ENCODE measurements around the gene POLR2L.

POLR2L gene

GRCh38 chr11:862081-862661 lies 19.8 kb upstream of the POLR2L start:
- peaks cover 0 to 32% (median 10%) of the 10 kb centered on the region in 4 donors for H3K4me1 ChIP-seq
- intact Hi-C loops (cut with DNase I; ENCODE audit: low total_unique reads) = no loop called here
- H3K27me3 ChIP-seq = no peaks in the 10 kb centered on the region
- no peaks in the 10 kb centered on the region for H3K9me3 ChIP-seq
- DNase-seq = no peak
- no peak for TF ChIP-seq CTCF (IDR thresholded peaks at IDR 0.05)
- peaks cover 0 to 48% (median 40%) of the 10 kb centered on the region in 3 donors for H3K36me3 ChIP-seq
- no peak overlapping the region for H3K4me3 ChIP-seq
- H3K27ac ChIP-seq = no peak overlapping the region

DNA sequence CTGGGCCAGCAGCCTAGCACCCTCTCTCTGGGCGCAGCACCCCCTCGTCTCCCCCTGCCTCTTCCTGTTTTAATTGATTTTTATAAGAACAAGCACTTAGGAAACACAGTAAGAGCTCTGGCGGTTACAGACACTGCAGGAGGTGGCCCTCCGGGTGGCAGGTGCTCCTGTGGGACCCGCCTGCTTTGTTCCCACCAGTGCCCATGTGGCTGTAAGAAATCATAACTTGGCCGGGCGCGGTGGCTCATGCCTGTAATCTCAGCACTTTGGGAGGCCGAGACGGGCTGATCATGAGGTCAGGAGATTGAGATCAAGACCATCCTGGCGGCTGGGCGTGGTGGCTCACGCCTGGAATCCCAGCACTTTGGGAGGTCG lies 18.8 kb upstream of the POLR2L start:
- Histone ChIP-seq H3K36me3 (peaks cover 0 to 39% (median 30%) of the 10 kb centered on the region in 3 donors), H3K4me1 (peaks cover 0 to 34% (median 10%) of the 10 kb centered on the region in 4 donors), H3K27ac (no peak overlapping the region), H3K4me3 (no peak overlapping the region), H3K9me3 (no peaks in the 10 kb centered on the region), H3K27me3 (no peaks in the 10 kb centered on the region)
- no peak for TF ChIP-seq CTCF (IDR thresholded peaks at IDR 0.05)
- no peak for DNase-seq
- intact Hi-C loops (cut with DNase I; ENCODE audit: low total_unique reads) = no loop called here

GRCh38 chr11:860234-861104 lies 18.1 kb upstream of the POLR2L start:
- Histone ChIP-seq H3K27me3 (no peaks in the 10 kb centered on the region), H3K4me1 (peaks cover 0 to 37% (median 10%) of the 10 kb centered on the region in 4 donors), H3K36me3 (peaks cover 0 to 39% (median 24%) of the 10 kb centered on the region in 3 donors), H3K9me3 (no peaks in the 10 kb centered on the region), H3K27ac (peak overlapping the region in 1 of 2 donors; percentile 9), H3K4me3 (no peak overlapping the region)
- no peak for DNase-seq
- intact Hi-C loops (cut with DNase I; ENCODE audit: low total_unique reads) = no loop called here
- TF ChIP-seq CTCF (IDR thresholded peaks at IDR 0.05) = no peak

GRCh38 chr11:859394-860131 lies 17.2 kb upstream of the POLR2L start:
- no peaks in the 10 kb centered on the region for H3K27me3 ChIP-seq
- TF ChIP-seq CTCF (IDR thresholded peaks at IDR 0.05) = no peak

DNA sequence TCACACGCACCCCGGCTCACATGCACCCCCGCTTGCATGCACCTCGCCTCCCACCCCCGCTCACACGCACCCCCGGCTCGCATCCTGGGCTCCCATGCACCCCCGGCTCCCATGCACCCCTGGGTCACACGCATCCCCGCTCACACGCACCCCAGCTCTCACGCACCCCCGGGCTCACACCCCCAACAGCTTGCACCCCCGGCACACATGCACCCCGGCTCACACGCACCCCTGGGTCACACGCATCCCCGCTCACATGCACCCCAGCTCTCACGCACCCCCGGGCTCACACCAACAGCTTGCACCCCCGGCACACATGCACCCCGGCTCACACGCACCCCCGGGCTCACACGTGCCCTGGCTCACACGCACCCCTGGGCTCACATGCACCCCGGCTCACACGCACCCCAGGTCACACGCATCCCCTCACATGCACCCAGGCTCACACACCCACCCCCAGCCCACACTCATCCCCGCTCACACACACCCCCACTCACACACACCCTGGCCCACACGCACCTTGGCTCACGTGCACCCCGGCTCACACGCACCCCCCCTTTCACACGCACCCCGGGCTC lies 16.5 kb upstream of the POLR2L start:
- Histone ChIP-seq H3K27me3 (no peaks in the 10 kb centered on the region), H3K4me3 (no peak overlapping the region), H3K36me3 (peaks cover 0 to 33% (median 17%) of the 10 kb centered on the region in 3 donors), H3K4me1 (peaks cover 0 to 37% (median 10%) of the 10 kb centered on the region in 4 donors), H3K9me3 (no peaks in the 10 kb centered on the region), H3K27ac (no peak overlapping the region)
- TF ChIP-seq CTCF (IDR thresholded peaks at IDR 0.05) = no peak
- no peak for DNase-seq
- intact Hi-C loops (cut with DNase I; ENCODE audit: low total_unique reads) = no loop called here

More at GRCh38 chr11:859394-860131, 17.2 kb upstream of the POLR2L start:
- DNase-seq = no peak
- intact Hi-C loops (cut with DNase I; ENCODE audit: low total_unique reads) = no loop called here
- H3K27ac ChIP-seq = peak overlapping the region in 1 of 2 donors; percentile 9
- H3K36me3 ChIP-seq = peaks cover 0 to 33% (median 22%) of the 10 kb centered on the region in 3 donors
- H3K4me1 ChIP-seq = peaks cover 0 to 37% (median 10%) of the 10 kb centered on the region in 4 donors
- no peaks in the 10 kb centered on the region for H3K9me3 ChIP-seq
- H3K4me3 ChIP-seq = peak overlapping the region in 1 of 2 donors; percentile 21

Data from tibial artery (tissue), 4 donors.